GM04503 (cell line): ENCODE measurements around the gene CCT8.
"Not testable (repeated sequence)": the region's sequence is repeated elsewhere in the genome, so short reads cannot be mapped to it uniquely, and the experiment has no call there.

ENCODE experiments used
- DNase-seq: peaks from one replicate; pipeline ENCODE4 v3.0.0-alpha.2; 2012; ENCODE audit warnings: low read depth

Gene CCT8

DNA sequence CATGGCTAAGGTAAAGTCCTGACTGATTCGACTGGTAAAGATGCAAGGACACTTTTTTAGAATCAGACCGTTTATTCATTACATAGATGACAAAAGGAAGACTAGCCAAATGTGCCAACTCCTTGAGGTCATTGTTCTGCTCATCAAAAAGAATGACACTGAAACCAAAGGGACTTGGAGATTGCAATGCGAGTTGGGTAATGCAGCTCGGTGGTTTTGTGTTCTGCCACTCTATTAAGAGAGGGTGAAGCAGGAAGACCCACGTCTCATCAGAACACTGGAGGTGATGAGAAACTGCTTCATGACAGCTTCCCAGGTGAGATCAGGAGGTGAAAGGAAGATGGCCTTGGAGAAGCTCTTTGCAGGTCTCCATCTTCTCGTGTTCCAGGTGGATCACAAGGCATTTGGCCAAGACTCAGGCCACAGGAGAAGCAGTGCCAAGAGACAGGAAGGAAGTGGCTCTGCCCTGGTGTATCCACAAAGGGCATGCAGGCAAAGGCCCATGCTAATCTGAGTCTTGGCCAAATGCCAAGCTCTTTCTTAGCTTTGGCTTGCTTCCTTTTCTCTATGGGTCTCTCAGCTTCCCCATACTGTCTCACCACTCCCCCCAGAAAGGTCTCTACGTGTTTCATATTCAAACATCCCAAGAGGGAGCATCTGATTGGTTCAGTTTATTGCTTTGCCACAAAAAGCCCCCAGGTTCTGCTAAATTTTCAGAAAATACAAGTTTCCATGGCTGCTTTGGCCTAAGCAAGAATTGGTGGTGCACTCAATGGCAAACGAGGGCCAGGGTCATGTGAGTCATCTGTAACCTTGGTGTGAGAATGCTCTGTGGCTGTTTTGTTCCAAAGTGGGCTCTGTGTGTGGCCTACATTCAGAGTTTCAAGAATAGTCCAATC, 5.7 kb upstream of the CCT8 start:
- DNase-seq, result no peak

DNA sequence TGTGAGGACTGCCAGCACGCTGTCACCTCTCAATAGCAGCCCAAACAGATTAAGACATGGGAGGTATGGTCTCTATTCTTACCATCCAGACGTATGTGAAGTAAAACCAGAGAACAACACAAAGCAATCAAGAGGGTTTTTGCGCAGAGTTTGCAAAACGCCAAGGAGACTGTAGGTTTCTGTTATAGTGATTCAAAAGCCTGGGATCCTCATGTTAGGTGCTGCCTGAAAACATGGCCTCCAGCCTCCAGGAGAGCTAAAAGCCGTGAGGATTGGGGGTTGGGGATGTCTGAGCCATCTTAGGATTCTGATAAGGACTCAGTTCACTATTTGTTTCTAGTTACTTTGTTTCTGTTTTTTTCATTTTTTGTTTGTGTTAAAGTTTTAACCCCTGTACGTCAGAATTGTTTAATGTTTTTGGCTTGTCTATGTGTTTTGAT, 4.2 kb upstream of the CCT8 start:
- DNase-seq, result no peak

DNA sequence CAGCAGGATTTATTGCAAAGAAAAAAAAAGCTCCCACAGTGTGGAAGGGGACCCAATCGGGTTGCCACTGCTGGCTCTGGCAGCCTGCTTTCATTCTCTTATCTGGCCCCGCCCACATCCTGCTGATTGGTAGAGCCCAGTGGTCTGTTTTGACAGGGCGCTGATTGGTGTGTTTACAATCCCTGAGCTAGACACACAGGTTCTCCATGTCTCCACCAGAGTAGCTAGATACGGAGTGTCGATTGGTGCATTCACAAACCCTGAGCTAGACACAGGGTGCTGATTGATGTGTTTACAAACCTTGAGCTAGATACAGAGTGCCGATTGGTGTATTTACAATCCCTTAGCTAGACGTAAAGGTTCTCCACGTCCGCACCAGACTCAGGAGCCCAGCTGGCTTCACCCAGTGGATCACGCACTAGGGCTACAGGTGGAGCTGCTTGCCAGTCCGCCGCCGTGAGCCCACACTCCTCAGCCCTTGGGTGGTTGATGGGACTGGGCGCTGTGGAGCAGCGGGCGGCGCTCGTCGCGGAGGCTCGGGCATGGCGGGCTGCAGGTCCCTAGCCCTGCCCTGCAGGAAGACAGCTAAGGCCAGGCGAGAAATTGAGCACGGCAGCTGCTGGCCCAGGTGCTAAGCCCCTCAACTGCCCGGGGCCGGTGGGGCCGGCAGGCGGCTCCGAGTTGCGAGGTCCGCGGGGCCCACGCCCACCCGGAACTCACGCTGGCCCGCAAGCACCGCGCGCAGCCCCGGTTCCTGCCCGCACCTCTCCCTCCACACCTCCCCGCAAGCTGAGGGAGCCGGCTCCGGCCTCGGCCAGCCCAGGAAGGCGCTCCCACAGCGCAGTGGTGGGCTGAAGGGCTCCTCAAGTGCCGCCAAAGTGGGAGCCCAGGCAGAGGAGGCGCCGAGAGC, 3.5 kb upstream of the CCT8 start:
- not testable (repeated sequence) for DNase-seq

DNA sequence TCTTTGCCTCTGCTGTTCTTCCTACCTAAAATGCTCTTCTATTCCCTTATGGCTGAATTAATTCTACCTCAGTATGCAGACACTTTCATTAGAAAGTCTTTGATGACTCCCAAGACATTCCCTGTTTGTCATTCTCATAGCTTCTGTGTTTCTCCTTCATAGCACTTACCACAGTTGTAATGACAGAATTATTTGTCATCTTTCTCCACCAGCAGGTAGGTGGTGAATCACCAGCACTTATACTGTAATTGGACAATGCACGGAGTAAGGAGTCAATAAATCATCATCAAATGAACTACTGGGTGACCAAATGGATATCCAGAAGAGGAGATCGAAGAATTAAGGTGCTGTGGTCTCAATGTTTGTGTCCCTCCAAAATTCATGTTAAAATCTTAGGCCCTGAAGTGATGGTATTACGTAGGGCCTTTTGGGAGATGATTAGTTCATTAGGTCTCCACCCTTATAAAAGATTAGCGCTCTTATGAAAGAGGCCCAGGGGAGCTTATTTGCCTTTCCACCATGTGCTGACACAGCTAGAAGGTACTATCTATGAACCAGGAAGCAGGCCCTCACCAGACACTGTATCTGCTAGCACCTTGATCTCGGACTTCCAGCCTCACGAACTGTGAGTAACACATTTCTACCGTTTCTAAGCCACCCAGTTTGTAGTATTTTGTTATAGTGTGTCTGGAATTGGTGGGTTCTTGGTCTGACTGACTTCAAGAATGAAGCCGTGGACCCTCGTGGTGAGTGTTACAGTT, 2.4 kb upstream of the CCT8 start:
- DNase-seq, result no peak

DNA sequence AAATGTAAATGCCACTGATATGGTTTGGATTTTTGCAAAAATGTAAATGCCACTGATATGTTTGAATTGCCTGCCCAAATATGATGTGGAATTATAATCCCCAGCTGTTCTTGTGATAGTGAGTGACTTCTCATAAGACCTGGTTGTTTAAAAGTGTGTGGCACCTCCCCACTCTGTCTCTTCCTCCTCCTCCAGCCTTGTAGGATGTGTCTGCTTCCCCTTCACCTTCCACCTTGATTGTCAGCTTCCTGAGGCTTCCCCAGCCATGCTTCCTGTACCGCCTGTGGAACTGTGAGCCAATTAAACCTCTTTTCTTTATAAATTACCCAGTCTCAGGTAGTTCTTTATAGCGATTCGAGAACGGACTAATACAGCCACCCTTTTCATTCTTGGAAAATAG, 1.3 kb upstream of the CCT8 start:
- no peak for DNase-seq

DNA sequence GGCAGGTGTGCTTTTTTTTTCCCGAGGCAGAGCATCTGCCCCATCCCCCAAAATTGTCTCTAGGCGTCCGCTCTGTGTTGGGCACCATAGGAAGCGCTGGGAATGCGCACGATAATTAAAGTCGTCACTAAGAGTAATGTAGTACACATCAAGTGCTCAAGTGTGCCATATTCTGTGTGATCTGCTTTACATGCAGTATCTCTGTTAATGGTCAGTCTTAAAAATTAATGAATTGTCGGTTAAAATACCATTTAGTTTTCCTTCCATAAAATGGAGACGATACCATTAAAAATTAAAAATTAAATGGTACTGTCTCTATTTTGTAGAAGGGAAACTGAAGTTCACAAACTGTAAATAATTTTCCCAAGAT, 544 bp upstream of the CCT8 start:
- no peak for DNase-seq

DNA sequence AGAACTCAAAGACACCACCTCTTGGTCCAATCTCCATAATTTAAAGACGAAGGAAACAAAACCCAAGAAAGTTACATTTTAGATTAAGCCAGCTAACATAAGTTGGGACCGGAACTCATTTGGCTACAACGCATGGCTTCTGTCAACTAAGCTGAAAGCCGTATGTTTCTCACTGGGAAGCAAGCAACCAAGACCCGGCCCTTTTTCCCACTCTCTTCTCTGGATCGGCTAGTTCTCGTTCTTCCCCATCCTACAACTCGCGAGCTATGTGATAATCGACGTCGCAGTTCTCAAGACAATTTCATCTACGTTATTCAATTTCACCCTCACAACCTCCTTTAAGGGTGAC, 601 bp downstream of the CCT8 start:
- no peak for DNase-seq

DNA sequence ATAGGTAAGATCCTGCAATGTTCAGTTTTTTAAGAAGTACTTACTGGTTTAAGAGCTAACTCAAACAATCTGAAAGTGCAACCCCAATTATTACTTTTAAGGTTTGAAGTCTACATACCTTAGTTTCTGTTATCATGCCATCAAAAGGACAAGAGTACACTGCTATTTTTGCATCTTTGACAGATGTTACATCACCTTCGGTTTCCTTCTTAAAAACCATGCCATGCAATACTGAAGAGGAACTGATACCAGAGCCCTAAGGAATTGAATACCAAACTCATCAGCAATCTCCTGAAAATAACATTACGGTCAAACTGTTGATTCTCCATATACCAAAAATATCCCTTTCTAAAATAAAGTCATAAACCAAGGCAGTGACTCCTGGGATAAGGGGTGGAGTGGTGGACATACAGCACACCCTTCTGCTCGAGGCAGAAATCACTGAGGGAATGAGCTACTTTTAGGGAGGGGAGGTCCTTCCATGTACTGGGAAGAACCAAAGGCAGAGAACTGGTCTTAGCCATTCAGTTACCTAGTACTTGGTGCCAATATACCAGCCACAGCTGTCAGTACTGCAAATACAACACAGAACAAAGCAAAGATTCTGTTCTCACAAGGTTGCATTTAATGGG, 8.5 kb downstream of the CCT8 start:
- no peak for DNase-seq

DNA sequence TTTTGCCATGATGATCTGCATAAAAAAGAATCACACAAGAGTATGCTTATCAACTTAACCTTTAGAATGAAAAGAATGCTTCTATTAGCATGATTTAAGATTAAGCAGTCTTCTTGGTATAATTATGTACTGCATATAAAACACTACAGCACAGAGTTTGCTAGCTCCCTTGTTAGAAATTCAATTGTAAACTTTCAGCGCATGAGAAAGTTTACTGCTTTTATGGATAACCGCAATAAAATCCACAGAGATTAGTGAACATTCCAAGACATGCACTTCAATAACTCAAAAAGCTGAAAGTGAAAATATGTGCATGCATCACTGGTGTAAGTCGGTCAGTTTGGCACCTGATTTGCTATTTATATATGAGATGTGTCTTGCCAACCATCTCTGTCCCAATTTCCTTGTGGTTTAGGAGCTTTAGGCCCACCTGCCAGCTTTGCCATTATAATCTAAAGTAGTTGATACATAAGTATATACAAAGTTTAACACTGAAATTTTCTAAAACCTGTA, 16.9 kb downstream of the CCT8 start:
- DNase-seq, result no peak

DNA sequence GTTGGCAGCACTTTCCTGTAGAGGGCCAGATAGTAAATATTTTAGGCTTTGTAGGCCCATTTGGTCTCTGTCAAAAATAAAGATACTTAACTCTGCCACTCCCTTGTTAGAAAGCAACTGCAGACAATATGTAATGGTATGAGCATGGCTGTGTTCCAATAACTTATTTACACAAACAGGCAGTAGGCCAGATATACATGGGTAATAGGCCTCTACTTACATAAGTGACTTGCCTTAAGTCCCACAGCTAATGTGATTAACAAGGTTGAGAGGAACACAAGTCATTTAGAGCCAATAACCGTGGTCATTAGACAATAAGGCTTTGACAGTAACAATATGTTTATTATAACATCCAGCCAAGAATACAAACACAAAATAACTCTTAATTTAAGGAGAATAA, 17.4 kb downstream of the CCT8 start:
- DNase-seq, result no peak

DNA sequence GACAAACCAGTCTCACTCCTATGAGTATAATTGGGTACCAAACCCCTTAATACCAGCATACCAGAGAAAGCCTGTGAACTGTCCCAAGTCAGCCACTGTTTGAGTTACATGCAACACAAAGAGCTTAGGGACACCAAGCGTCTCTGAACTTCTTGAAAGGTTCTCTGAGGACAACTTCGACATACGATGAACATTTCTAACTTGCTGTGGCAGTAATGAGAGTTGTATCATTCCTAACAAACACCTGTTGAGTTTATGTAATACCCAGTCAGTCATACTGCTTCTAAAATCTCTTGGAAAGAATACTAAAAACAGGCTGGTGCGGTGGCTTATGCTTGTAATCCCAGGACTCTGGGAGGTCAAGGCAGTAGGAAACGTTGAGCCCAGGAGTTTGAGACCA, 18.4 kb downstream of the CCT8 start:
- no peak for DNase-seq

DNA sequence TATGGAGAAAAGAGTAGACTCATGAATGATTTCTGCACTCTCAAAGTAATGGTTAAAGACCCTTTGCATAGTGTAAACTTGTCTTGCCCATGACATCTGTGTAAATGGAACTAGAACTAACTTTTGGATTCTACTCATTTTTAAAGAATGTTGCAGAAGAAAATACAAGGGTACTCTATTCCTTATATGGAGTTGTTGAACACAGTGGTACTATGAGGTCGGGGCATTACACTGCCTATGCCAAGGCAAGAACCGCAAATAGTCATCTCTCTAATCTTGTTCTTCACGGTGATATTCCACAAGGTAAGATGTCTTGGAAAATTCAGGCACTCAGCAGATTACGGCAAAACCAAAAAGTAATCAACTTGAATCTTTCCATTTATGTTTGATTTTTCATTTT, 19.8 kb downstream of the CCT8 start:
- DNase-seq, result no peak

DNA sequence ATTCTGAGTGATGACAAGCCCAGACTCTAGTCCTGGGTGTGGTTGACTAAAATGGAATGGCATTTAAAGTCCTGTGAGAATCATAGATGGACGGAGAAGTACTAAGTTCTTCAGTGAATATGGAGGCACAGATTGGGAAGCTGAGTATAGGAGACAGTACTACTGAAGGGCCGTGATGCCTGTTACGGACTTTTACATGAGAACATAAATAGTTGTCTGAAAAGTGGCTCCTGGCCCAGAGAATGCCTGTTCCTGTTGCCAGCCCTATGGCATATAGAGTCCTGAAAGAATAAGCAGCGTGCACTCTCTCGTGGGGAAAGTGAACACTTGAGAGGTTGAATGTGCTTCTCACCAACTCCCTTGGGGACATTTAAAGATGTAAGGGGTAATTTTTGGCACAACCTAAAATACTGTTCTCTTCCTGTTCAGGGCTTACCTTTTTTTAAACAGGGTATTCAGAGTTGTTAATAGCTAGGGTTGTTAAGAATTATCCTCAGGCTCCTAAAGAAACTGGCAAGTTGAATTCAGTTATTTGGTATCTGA, 20.4 kb downstream of the CCT8 start:
- no peak for DNase-seq

DNA sequence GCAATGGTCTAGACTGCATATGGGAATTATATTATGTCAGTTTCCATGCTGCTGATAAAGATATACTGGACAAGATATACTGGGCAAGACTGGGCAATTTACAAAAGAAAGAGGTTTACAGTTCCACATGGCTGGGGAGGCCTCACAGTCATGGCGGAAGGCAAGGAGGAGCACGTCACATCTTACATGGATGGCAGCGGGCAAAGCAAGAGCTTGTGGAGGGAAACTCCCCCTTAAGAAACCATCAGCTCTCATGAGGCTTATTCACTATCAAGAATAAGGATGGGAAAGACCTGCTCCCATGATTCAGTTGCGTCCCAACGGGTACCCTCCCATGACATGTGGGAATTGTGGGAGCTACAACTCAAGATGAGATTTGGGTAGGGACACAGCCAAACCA, 21.2 kb downstream of the CCT8 start:
- no peak for DNase-seq

DNA sequence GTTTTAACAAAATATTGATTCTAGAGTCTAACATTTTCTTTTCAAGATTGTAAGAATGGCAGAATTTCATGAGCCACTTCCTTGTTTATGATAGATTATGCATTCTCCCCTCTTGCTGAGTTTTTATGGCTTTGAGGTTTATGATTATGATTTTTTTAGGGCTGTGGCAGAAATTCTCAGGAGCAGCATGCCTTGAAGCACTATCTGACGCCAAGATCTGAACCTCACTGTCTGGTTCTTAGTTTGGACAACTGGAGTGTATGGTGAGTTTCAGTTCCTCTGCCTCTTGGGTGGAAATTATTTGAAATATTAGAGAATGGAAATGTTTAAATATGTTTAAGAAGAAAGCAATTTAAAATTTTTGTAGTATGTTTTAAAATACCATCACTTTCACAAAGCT, 38.8 kb downstream of the CCT8 start:
- no peak for DNase-seq

DNA sequence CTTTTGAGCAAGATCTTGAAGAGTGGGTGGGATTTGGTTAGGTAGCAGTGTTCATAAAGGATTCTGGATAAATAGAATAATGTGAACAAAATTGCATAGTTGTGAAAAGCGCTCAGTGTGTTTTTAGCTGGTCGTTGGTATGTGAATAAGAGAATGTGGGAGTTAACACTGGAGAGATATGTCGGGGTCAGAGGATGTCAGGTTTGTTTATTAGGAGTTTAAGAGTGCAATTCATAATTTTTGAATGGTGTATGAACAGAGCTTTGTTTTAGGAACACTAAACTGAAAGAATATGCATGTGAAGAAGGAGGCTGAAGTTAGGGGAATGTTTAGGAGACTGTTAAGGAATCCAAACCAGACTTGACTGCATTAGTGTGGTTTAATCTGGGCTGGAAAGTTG, 39.6 kb downstream of the CCT8 start:
- no peak for DNase-seq

DNA sequence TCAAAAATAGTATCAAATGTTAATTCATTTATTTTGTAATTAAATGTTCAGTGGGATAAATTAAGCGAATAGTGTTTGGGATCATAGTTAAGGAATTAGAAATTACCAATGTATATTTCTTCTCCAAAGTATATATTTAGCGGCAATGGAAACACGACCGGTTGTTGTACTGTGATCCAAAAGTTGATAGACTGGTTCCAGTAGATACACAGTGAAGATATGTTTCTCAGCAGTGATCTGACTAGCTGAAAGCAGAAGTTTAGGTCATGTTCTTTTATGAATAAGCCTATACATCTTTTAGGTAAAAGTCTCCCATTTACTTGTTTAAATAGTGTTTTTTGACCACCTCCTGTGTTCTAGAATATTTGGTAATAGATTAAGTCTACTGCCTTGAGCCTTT, 40.1 kb downstream of the CCT8 start:
- DNase-seq, result no peak

DNA sequence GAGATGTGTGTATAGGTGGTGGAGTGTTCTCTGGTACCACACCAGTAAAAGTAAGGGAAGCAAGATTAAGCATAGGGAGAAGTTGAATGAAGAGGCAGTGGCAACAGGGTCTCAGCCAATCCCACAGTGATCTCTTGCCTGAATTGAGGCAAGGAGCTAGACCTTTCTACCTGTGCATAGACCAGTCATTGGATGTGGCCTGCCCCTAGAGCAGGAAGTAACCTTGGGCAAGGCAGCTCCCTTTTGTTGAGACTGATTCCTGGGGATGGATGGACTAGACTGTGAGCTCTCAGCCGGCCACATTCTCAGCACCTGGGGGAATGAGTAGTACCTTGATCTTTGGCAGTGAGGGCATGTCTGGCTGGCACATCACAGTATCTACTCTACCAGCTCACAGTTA, 42.5 kb downstream of the CCT8 start:
- DNase-seq, result no peak

DNA sequence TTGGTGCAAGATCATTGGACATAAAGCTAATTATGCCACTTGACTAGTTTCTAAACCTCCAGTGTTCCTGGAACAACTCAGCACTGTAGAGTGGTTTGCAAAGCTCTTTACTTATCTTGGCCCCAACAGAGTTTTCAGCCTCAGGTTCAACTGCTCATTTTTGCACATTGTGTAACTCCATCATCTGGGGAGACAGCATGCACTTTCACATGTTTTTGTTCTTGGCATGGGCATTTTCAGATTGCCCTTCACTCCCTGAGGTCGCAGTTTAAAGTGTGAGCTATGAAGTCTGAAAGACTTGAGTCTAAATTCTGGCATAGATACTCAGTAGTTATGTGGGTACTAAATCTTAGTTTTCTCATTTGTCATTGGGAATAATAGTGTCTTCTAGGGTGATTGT, 43.9 kb downstream of the CCT8 start:
- no peak for DNase-seq

DNA sequence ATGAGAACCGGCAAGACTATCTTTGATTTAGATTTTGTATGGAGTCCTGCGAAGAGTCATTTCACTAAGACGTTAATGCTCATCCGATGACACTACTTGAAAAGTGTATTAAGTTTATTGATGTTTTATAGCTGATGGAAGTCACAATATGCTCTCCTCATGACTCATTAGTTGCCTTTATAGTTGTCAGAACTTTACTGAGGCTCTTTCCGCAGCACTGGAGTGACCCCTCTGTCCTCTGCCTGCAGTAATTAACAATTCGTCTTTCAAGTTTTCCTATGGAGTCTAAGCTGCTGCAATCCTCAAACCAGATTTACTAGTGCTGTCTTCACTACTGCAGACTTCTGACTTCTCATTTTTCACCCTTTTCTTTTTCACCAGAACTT, 48.1 kb downstream of the CCT8 start:
- DNase-seq, result no peak

DNA sequence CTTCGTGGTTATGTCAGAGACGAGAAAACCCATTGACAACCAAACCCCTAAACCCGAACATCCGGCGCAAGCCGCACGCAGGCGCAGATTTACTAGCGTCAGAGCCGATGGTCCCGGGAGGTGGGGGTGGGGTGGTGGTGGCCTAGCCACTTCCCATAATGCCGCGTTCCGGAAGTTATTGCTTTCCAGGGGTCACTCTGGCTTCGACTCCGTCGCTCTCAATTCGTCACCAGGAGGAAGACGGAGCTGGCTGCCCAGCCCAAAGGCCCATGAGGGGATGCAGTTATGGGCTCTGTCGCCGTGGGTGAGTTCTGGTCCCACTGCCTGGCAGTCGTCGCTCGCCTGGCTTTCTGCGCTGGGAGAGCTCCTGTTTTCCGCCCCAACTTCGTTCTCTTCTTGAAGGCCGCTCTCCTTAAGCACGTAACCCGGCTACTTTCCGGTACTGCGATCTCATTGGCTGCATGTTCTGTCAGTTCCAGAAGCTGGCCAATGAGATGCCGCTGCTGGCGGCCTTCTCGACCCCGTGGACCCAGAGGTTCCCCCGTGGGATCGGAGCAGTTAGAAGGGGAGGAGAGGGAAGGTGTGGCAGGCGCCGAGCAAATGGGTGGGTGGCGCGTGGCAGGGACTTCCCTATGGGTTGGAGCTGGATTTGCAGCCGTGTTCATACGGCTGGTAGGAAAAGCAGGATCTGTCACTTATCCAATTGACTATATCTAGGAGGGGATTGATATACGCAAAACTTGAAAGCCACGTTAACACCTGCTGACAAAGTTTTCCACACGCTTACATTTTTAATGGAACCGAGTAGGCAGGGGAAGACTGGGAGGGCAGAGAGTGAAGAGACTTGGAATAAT, 48.7 kb downstream of the CCT8 start, which contains the start of gene USP16:
Gene USP16 (plus strand): TSS at position 195 of the 854 bp plus-strand sequence. CDS start 3,246 bp downstream, outside the sequence.
- DNase-seq, result peak; percentile 99
